Fibroblast of lung (primary cell): ENCODE data around the gene REEP1. TPM values are rescaled to one million over a fixed set of nuclear protein-coding genes. Genes with fewer than 3 reads are reported as not detected.
"Not testable (repeated sequence)": the region's sequence is repeated elsewhere in the genome, so short reads cannot be mapped to it uniquely, and the experiment has no call there.

Experiments used
- DNase-seq, 2 donors: peaks; one replicate each; pipeline versions ENCODE4 v3.0.0 to v3.0.0-alpha.2; 2010; ENCODE audit warnings: low read depth in 2 of 2
- H2AFZ ChIP-seq: 2 replicates; pipeline ENCODE4 v1.5.1; 2012; ENCODE audit warnings: low read length, control low read depth, inconsistent platforms
- H3K27ac ChIP-seq: 2 replicates; pipeline ENCODE4 v1.5.1; 2011; ENCODE audit warnings: low read length, control low read depth; ENCODE audit not compliant: insufficient read depth
- H3K27me3 ChIP-seq: 2 replicates; pipeline ENCODE4 v1.5.1; 2011; ENCODE audit warnings: mild to moderate bottlenecking, low read length; ENCODE audit not compliant: control insufficient read depth, insufficient read depth
- H3K36me3 ChIP-seq: 2 replicates; pipeline ENCODE4 v1.5.1; 2011; ENCODE audit warnings: low read length; ENCODE audit not compliant: control insufficient read depth, insufficient read depth
- H3K4me1 ChIP-seq: 2 replicates; pipeline ENCODE4 v1.5.1; 2011; ENCODE audit warnings: low read length; ENCODE audit not compliant: control insufficient read depth, insufficient read depth; ENCODE audit errors: extremely low read depth
- H3K4me2 ChIP-seq: 2 replicates; pipeline ENCODE4 v1.5.1; 2011; ENCODE audit warnings: low read length, control low read depth; ENCODE audit not compliant: insufficient read depth; ENCODE audit errors: extremely low read depth
- H3K4me3 ChIP-seq, 4 experiments: fragments of 200-600 bp in 1 of 4; sonication (generic) in 1 of 4; replicated peaks in 1 of 4; 2 replicates each; pipeline ENCODE4 v1.5.1; 2011 to 2016; ENCODE audit warnings: low read length in 4 of 4, low read depth in 3 of 4, mild to moderate bottlenecking in 3 of 4, control low read depth in 2 of 4, inconsistent platforms in 1 of 4, mixed read lengths in 1 of 4; ENCODE audit not compliant: insufficient read depth in 1 of 4; ENCODE audit errors: control extremely low read depth in 1 of 4
- H3K79me2 ChIP-seq: 2 replicates; pipeline ENCODE4 v1.5.1; 2012; ENCODE audit warnings: mild to moderate bottlenecking, low read length, inconsistent platforms; ENCODE audit not compliant: control insufficient read depth, insufficient read depth
- H3K9ac ChIP-seq: 2 replicates; pipeline ENCODE4 v1.5.1; 2011; ENCODE audit warnings: mild to moderate bottlenecking, low read length, control low read depth; ENCODE audit not compliant: insufficient read depth
- H3K9me3 ChIP-seq: 2 replicates; pipeline ENCODE4 v1.5.1; 2012; ENCODE audit warnings: low read depth, low read length; ENCODE audit not compliant: control insufficient read depth, insufficient read depth
- H4K20me1 ChIP-seq: 2 replicates; pipeline ENCODE4 v1.5.1; 2011; ENCODE audit warnings: low read length; ENCODE audit not compliant: control insufficient read depth, insufficient read depth; ENCODE audit errors: extremely low read depth
- CTCF ChIP-seq, 2 donors: IDR thresholded peaks in 1 of 2; conservative IDR thresholded peaks in 1 of 2; 1 replicate in 1 of 2; 2 replicates in 1 of 2; pipeline ENCODE4 v1.5.1; 2011 to 2012; ENCODE audit warnings: low read length in 2 of 2, control low read depth in 1 of 2, inconsistent platforms in 1 of 2, low read depth in 1 of 2, mild to moderate bottlenecking in 1 of 2
- EZH2 ChIP-seq: IDR thresholded peaks from 2 replicates; pipeline ENCODE4 v1.5.1; 2012; ENCODE audit warnings: low read length, control low read depth, mild to moderate bottlenecking; ENCODE audit errors: missing control alignments
- polyA plus RNA-seq, 2 donors: library from polyadenylated mRNA; depleted of rRNA in 1 of 2; stranded (reverse) in 1 of 2; unstranded in 1 of 2; fragments of >200 nt; gene quantifications; 2 replicates each; pipeline ENCODE4 v1.2.1, GENCODE V29; 2011 to 2012; ENCODE audit warnings: missing spikeins in 1 of 2
- total RNA-seq: library from RNA; depleted of rRNA; stranded (reverse); fragments of >200 nt; gene quantifications from 2 replicates; pipeline ENCODE4 v1.2.1, GENCODE V29; 2014

Gene REEP1
- total and polyA plus RNA-seq, 2 donors (not counting 1 experiment from before 2014, with no cell fraction given): 0.02 TPM; not detected in 1

DNA sequence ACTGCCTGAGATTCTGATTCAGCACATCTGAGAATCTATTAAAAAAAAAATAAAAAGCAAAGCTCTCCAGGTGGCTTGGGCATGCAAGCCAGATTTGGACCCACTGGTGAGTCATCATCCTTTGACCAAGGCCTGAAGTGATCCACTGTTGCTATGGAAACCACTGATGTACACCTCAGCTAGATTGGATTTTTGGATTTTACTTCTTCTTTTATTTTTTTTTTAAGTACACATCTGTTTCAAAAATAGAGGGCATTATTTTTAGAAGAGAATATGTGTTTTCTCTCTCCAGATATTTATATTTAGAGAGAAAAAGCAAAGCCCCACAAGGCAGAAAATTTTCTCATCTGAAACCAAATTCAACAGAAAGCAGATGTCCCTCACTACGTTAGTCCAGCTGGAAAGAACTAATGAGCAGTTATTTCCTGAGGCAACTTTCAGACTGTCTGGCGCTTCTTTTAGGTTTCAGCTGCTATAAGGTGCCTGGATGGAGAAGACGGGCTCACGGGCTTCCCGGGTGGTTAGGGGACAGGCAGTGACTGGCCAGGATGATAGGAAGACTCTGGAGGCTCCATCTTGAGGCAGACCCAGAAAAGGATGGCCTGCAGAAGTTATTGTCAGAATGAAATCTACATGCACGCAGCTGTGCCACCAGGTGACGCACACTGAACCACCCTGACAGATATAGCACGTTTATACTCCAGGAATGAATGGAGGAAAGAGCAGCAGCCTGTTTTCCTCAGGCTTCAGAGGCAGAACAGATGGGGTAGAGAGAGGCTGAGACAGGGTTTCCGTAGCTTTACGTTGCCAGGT, 87.6 kb downstream of the REEP1 start:
- H4K20me1 ChIP-seq: no peaks in the 10 kb centered on the region
- no peak overlapping the region for H3K9ac ChIP-seq
- H3K27me3 ChIP-seq: peaks cover 3% of the 10 kb centered on the region
- no peaks in the 10 kb centered on the region for H3K36me3 ChIP-seq
- H3K4me3 ChIP-seq: no peak overlapping the region
- TF ChIP-seq EZH2 (no peak), CTCF (conservative IDR thresholded peaks at IDR 0.05 in 1 of 2, IDR thresholded peaks at IDR 0.05 in 1 of 2; ENCODE audit: low read depth in 1 of 2, low read length in 2 of 2) (no peak)
- no peaks in the 10 kb centered on the region for H3K9me3 ChIP-seq
- peak; percentile 65 to 86 for DNase-seq
- H3K4me1 ChIP-seq: no peaks in the 10 kb centered on the region
- H3K27ac ChIP-seq: no peak overlapping the region
- no peak overlapping the region for H2AFZ ChIP-seq
- H3K79me2 ChIP-seq: no peaks in the 10 kb centered on the region
- H3K4me2 ChIP-seq: no peak overlapping the region

- no peak for TF ChIP-seq EZH2
- TF ChIP-seq CTCF (conservative IDR thresholded peaks at IDR 0.05 in 1 of 2, IDR thresholded peaks at IDR 0.05 in 1 of 2; ENCODE audit: low read depth in 1 of 2, low read length in 2 of 2): no peak
- Histone ChIP-seq H3K36me3 (no peaks in the 10 kb centered on the region), H3K4me2 (no peak overlapping the region), H3K27me3 (no peaks in the 10 kb centered on the region), H3K4me1 (no peaks in the 10 kb centered on the region), H3K27ac (no peak overlapping the region), H3K9me3 (no peaks in the 10 kb centered on the region), H2AFZ (no peak overlapping the region), H3K9ac (no peak overlapping the region), H3K4me3 (no peak overlapping the region), H3K79me2 (no peaks in the 10 kb centered on the region), H4K20me1 (no peaks in the 10 kb centered on the region)
- DNase-seq: no peak
These were observed 88.2 kb downstream of the REEP1 start for GRCh38 chr2:86249176-86249575.

DNA sequence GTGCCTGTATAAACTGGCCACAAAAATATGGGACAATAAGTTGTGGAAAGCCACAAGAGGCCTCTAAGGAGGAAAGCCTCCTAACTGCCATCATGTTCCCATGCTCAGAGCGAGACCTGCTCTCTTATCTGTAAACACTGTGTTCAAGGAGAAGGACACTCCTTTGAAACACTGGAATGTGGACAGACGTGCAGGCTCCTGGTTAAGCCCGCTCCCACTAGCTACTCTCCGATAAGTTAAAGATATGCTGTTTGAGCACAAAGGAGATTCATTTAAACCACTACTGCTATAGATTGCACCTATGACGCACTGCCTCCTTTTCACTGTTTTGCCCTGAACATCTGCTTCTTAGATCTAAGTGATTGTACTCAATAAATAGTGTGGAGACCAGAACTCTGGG, 92.2 kb downstream of the REEP1 start:
- not testable (repeated sequence) for H3K27me3 ChIP-seq, H3K9me3 ChIP-seq, H3K36me3 ChIP-seq, H4K20me1 ChIP-seq, H3K4me3 ChIP-seq, H3K9ac ChIP-seq, H3K4me1 ChIP-seq, H3K79me2 ChIP-seq, H3K4me2 ChIP-seq, H3K27ac ChIP-seq, H2AFZ ChIP-seq, DNase-seq

- H3K9ac ChIP-seq, H3K79me2 ChIP-seq, H3K27me3 ChIP-seq, H4K20me1 ChIP-seq, H3K4me2 ChIP-seq, H3K27ac ChIP-seq, H3K9me3 ChIP-seq, H2AFZ ChIP-seq, H3K4me3 ChIP-seq, DNase-seq, H3K4me1 ChIP-seq, H3K36me3 ChIP-seq: not testable (repeated sequence)
These were observed 92.6 kb downstream of the REEP1 start for GRCh38 chr2:86244781-86245180.
